ENCODE data around the gene NAALADL2.

GRCh38 chr3:175267561-175267960 lies 408.4 kb downstream of the NAALADL2 start:
- TF ChIP-seq, protein P1, sequence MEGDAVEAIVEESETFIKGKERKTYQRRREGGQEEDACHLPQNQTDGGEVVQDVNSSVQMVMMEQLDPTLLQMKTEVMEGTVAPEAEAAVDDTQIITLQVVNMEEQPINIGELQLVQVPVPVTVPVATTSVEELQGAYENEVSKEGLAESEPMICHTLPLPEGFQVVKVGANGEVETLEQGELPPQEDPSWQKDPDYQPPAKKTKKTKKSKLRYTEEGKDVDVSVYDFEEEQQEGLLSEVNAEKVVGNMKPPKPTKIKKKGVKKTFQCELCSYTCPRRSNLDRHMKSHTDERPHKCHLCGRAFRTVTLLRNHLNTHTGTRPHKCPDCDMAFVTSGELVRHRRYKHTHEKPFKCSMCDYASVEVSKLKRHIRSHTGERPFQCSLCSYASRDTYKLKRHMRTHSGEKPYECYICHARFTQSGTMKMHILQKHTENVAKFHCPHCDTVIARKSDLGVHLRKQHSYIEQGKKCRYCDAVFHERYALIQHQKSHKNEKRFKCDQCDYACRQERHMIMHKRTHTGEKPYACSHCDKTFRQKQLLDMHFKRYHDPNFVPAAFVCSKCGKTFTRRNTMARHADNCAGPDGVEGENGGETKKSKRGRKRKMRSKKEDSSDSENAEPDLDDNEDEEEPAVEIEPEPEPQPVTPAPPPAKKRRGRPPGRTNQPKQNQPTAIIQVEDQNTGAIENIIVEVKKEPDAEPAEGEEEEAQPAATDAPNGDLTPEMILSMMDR (IDR thresholded peaks at IDR 0.05), result no peak
- TF ChIP-seq POLR2A (IDR thresholded peaks at IDR 0.05; ENCODE audit: low read depth) (no peak), POLR2AphosphoS5 (IDR thresholded peaks at IDR 0.05) (no peak), EP300 (IDR thresholded peaks at IDR 0.05) (no peak)
